Suprapubic skin (tissue), 3 donors: ENCODE measurements around the gene COL7A1.

Experiments
- CTCF ChIP-seq, 2 donors: fragments of 200-600 bp in 1 of 2; fragments of 450-650 bp in 1 of 2; sonication (generic) in 1 of 2; IDR thresholded peaks; one replicate each; pipeline ENCODE4 v1.5.1; 2016 to 2019; ENCODE audit warnings: antibody characterized with exemption in 2 of 2, mild to moderate bottlenecking in 1 of 2, moderate library complexity in 1 of 2
- POLR2A ChIP-seq, 2 donors: fragments of 450-650 bp; IDR thresholded peaks; one replicate each; pipeline ENCODE4 v1.6.1; 2017; ENCODE audit warnings: antibody characterized with exemption in 2 of 2, mild to moderate bottlenecking in 2 of 2, moderate library complexity in 2 of 2

- no peak for TF ChIP-seq CTCF (IDR thresholded peaks at IDR 0.05)
- no peak for TF ChIP-seq POLR2A (IDR thresholded peaks at IDR 0.05)
Observed at GRCh38 chr3:48518069-48518468, 77.1 kb downstream of the COL7A1 start.
